Erythroblast (primary cell): ENCODE data around the gene NOS1AP.

Experiments
- GATA1 ChIP-seq: IDR thresholded peaks from 2 replicates; pipeline ENCODE4 v1.6.1; 2011; ENCODE audit warnings: low read depth, mild to moderate bottlenecking, control low read depth, low read length, moderate library complexity
- POLR2A ChIP-seq: IDR thresholded peaks from 2 replicates; pipeline ENCODE4 v1.6.1; 2011; ENCODE audit warnings: mild to moderate bottlenecking, low read length

DNA sequence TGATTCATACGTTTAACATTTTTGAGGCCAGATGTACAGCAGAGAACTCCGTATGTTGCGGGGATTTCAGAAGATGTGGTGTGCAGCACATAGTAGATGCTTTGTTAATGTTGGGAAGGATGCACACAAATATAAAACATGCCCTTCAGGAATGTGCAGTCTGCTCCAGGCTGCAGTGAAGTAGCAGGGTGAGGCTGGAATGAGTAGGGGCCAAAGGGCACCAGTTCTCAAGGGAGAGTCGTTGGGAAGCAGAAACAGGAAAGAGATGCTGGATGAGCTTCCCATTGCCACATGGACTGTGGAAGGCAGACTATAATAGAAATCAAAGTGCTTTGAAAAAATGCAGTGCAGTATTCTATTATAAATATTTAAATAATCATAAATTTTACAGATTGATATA is 126.9 kb downstream of the NOS1AP start:
- no peak for TF ChIP-seq POLR2A
- TF ChIP-seq GATA1 = no peak
